Neuron (in vitro differentiated cells): ENCODE data around the gene CHMP5.

ENCODE experiments used
- H2AFZ ChIP-seq: one replicate; pipeline ENCODE4 v1.6.1; 2013; ENCODE audit warnings: low read depth, mild to moderate bottlenecking, inconsistent platforms, low read length, moderate library complexity
- H3K27me3 ChIP-seq: one replicate; pipeline ENCODE4 v1.6.1; 2013; ENCODE audit warnings: low read length; ENCODE audit not compliant: insufficient read depth
- H3K36me3 ChIP-seq: one replicate; pipeline ENCODE4 v1.6.1; 2013; ENCODE audit warnings: low read length; ENCODE audit not compliant: insufficient read depth
- H3K4me1 ChIP-seq: one replicate; pipeline ENCODE4 v1.6.1; 2013; ENCODE audit warnings: low read length; ENCODE audit not compliant: insufficient read depth
- H3K4me3 ChIP-seq: 2 replicates; pipeline ENCODE4 v1.5.1; 2013; ENCODE audit warnings: mild to moderate bottlenecking, low read length, moderate library complexity
- H3K9me3 ChIP-seq: one replicate; pipeline ENCODE4 v1.6.1; 2013; ENCODE audit warnings: low read length

CHMP5 gene

DNA sequence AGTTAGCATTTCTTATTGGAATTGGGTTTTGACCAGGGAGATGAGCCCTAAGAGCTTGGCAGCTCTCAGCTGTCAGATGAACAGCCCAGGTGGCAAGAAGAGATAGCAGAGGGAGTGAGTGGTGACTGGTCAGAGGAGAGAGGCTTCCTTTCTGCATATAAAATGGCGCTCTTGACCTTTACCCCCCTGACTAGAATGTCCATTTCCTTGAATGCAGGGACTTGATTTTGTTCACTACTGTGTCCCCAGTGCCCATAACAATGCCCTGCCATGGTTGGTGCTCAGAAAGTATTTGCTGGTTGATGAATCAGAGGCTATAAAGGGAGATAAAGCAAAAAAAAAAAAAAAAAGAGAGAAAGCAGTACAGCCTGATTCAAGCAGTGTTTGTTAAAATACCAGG, 7.2 kb downstream of the CHMP5 start:
- Histone ChIP-seq H3K9me3 (no peaks in the 10 kb centered on the region), H3K27me3 (no peaks in the 10 kb centered on the region), H3K4me3 (no peak overlapping the region), H3K36me3 (peaks cover 72% of the 10 kb centered on the region), H2AFZ (no peak overlapping the region), H3K4me1 (no peaks in the 10 kb centered on the region)

DNA sequence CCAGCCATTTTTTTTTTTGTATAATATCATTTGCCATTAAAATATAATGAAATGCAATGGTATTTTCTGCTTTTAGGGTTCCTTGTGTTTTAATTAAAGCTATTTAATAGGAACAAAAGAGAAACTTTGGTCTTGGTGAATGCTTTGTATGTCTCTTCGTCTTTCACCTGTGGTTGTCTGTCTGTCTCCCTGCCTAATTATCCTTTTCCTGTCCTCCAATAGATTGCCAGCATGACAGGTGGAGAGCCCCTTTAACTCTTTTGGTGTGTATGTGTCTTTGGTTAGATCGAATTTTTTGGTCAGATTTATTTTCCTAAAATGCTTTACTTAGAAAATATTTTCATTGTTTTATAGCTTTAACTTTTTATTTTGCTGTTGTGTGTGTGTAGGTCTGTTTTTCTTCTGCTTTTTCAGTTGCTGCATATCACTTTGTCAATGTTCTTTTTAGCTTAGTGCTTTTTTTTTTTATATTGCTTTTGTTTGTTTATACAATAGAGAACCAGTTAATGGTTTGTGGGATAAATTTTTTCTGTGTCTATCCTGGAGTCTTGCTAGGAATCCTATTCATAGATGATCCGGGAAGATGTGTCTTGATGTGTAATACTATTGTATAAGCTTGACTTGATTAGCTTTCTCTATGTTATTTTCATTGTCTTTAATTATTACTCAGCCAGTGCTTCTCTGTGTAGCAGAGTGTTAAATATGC, 8.6 kb downstream of the CHMP5 start:
- H3K27me3 ChIP-seq, result no peaks in the 10 kb centered on the region
- H2AFZ ChIP-seq, result no peak overlapping the region
- H3K36me3 ChIP-seq, result peaks cover 74% of the 10 kb centered on the region
- no peaks in the 10 kb centered on the region for H3K4me1 ChIP-seq
- H3K9me3 ChIP-seq, result no peaks in the 10 kb centered on the region
- H3K4me3 ChIP-seq, result no peak overlapping the region

DNA sequence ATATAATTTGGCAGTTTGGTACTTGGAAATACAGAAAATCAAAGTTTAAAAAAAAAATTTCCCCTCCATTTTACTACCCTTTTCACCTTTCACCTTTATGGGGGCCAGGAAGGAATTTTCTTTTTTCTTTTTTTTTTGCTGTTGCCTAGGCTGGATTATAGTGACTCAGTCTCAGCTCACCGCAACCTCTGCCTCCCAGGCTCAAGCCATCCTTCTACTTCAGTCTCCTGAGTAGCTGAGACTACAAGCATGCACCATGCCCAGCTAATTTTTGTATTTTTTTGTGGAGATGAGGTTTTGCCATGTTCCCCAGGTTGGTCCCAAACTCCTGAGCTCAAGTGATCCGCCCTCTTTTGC, 9.1 kb downstream of the CHMP5 start:
- Histone ChIP-seq H3K4me3 (no peak overlapping the region), H3K36me3 (peaks cover 77% of the 10 kb centered on the region), H3K9me3 (no peaks in the 10 kb centered on the region), H3K4me1 (no peaks in the 10 kb centered on the region), H2AFZ (no peak overlapping the region), H3K27me3 (no peaks in the 10 kb centered on the region)

DNA sequence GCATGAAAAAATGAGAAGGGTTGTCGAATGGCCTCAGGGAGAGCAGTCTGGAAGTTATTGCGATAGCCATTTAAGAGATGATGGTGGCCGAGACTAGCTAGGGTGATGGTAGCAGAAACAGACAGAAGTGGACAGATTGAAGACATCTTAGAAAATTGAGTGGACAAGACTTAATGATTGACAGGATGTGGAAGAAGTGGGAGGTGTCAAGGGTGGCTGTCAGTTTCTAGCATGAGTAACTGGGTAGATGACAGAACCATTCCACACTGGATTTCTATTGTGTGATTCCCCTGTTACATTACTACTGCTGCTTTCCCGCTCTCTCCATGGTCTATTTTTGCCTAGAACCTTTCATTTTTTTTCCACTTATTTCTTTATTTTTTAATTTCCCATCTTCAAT, 12.6 kb downstream of the CHMP5 start:
- H3K4me3 ChIP-seq, result no peak overlapping the region
- H3K27me3 ChIP-seq, result no peaks in the 10 kb centered on the region
- peaks cover 79% of the 10 kb centered on the region for H3K36me3 ChIP-seq
- H3K9me3 ChIP-seq, result no peaks in the 10 kb centered on the region
- H2AFZ ChIP-seq, result no peak overlapping the region
- no peaks in the 10 kb centered on the region for H3K4me1 ChIP-seq

DNA sequence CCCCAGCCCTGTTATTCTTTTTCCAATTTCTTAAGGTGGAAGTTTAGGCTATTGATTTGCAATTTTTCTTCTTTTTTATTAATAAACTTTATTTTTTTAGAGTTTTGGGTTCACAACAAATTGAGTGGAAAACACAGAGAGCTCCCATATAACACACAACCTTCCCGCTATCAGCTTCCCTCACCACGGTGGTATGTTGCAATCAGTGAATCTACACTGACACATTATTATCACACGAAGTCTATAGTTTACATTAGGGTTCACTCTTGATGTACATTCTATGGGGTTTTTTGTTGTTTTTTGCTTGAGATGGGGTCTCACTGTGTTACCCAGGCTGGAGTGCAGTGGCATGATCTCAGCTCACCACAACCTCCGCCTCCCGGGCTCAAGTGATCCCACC, 20.7 kb downstream of the CHMP5 start:
- no peak overlapping the region for H2AFZ ChIP-seq
- H3K4me3 ChIP-seq, result no peak overlapping the region
- peaks cover 4% of the 10 kb centered on the region for H3K4me1 ChIP-seq
- H3K36me3 ChIP-seq, result peaks cover 21% of the 10 kb centered on the region
- no peaks in the 10 kb centered on the region for H3K9me3 ChIP-seq
- H3K27me3 ChIP-seq, result no peaks in the 10 kb centered on the region

DNA sequence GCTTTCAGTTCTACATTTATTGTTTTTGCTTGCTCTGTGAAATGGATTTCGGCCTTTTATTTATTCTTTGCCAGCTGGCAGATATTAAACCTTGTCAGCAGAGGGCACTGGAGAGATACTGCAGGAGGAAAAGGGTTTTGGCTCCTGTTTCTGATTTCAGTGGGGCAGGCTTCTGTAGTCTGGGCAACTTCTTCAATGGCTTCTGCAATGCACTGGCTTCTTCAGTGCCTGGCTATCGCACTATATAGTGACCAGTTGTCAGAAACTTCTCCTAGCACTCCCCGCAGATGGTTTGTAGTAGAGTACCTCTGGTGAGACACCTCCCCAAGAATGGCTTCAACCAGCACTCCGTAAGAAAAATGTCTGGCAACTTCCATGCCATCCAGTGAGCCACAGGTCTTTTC, 22.2 kb downstream of the CHMP5 start:
- Histone ChIP-seq H3K4me3 (no peak overlapping the region), H3K36me3 (peaks cover 8% of the 10 kb centered on the region), H2AFZ (no peak overlapping the region), H3K9me3 (no peaks in the 10 kb centered on the region), H3K27me3 (no peaks in the 10 kb centered on the region), H3K4me1 (peaks cover 15% of the 10 kb centered on the region)

DNA sequence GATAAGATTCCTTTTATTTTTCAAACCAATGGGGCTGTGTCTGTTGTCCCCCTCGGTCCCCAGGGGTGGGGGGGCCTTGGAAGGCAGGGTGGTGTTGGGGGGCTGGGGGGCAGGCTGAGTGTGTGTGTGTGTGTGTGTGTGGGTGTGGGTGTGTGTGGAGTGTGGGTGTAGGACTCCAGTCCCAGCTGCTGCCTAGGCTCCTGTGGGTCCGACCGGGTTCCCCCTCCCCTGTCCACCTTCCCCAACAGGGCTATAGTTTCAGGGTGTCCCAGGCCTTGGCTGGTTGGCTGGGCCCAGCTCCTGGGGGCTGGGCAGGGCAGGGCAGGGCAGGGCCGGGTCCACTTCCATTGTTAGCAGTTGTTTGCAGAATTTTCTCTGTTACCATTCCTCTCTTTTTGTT, 23.4 kb downstream of the CHMP5 start:
- peaks cover 15% of the 10 kb centered on the region for H3K4me1 ChIP-seq
- H3K4me3 ChIP-seq, result no peak overlapping the region
- H3K9me3 ChIP-seq, result no peaks in the 10 kb centered on the region

DNA sequence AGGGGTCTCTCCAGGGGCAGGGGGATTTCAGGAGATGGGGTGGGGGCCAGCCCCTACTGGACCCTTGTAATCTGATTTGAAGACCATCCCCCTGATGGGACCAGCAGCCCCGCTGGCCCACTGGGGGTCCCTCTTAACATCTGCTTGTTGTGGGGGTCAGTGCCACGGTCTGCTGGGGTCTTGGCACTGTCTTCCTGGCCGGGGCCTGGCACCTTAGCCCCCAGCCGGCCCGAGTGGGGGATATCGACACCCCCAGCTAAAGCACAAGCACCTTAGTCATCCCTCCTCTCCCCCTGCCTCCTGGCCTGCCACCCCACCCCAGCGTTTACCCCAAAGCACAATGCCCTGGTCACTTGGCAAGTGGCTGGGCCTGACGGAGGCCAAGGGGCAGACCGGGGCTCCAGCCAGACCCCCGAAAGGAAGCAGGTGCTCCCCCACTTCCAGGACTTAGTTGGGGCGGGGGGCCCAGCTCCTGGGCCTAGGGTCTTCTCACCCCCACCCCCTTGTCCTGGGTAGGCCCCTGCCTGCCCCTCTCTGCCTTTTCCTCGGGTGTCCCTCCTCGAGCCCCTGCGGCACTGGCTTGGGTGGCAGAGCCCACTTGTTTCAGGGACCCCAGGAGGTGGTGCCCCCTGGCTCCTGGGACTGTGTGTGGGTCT, 24.1 kb downstream of the CHMP5 start:
- Histone ChIP-seq H3K9me3 (no peaks in the 10 kb centered on the region), H3K4me1 (peaks cover 15% of the 10 kb centered on the region), H3K4me3 (no peak overlapping the region), H3K27me3 (no peaks in the 10 kb centered on the region), H2AFZ (no peak overlapping the region), H3K36me3 (peaks cover 9% of the 10 kb centered on the region)

More for the DNA sequence above, 23.4 kb downstream of the CHMP5 start:
- H2AFZ ChIP-seq, result no peak overlapping the region
- H3K36me3 ChIP-seq, result peaks cover 2% of the 10 kb centered on the region
- no peaks in the 10 kb centered on the region for H3K27me3 ChIP-seq

DNA sequence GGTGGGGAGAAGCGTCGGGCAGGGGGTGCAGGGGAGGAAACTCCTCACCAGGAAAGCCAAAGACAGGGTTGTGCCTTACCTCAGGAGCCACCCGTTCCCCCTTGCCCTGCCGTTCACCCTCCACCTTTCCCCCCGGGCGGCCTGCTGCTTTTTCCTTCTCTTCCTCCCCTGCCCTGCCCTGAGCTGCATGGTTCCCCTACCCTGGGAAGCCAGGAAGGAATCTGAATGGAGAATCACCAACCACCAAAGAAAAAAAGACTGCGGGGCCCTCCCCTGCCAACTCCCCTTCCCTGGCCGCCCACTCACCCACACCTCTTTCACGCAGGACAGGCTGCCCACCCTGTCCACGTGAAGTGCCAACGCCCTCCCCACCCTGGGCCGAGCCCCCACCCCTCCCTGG, 24.6 kb downstream of the CHMP5 start:
- H3K4me1 ChIP-seq, result peaks cover 15% of the 10 kb centered on the region
- no peak overlapping the region for H2AFZ ChIP-seq
- H3K36me3 ChIP-seq, result peaks cover 14% of the 10 kb centered on the region
- H3K27me3 ChIP-seq, result no peaks in the 10 kb centered on the region
- no peaks in the 10 kb centered on the region for H3K9me3 ChIP-seq
- H3K4me3 ChIP-seq, result peak overlapping the region; percentile 82

DNA sequence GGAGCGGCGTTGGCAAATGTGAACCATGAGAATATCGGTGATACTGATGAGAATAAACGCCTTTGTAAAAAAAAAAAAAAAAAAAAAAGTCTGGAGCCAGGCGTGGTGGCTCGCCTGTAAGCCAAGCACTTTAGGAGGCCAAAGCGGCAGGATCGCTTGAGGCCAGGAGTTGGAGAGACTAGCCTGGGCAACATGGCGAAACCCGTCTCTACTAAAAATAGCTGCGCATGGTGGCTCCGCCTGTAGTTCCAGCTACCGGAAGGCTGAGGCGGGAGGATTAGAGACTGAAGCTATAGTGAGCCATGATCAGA, 25.0 kb downstream of the CHMP5 start:
- peaks cover 18% of the 10 kb centered on the region for H3K36me3 ChIP-seq

DNA sequence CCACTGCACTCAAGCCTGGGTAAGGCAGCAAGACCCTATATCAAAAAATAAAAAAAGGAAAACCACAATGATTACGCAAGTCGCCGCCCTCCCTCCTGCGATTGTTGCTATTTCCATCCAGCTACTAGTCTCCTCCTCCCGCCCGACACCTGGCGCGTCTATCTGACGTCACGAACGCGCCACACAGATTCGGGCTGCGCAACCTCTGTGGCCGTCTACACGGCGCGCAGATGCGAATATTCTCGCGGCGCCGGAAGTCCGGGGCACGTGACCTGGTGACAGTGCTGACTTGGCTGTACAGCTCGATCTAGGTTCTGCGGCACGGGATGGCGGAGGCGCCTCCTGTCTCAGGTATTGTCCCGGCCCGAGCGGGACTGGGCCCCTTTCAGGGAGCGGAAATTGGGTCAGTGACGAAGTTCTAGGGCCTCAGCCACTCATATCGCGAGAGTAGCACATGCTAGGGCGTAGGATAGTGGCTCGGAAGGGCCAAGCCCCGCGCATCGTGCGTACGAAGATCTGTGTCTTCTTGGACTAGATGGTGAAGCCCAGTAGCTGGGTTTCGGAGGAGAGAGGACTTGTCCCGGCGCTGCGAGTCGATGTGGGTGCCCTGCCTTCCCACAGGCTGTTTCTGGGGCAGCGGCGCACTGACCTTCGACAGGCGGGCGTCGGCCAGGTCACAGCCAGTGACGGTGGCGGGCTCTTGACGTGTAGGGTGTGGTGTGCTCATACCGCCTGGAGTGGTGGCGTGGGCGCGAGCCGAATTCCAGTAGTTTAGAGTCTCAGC, 25.6 kb downstream of the CHMP5 start, which contains the start of gene NFX1:
TSS of gene NFX1 (plus strand) at position 270 of the 784 bp plus-strand sequence. CDS start at position 327, 57 bp downstream.
- Histone ChIP-seq H3K27me3 (no peaks in the 10 kb centered on the region), H2AFZ (peak within 1 kb of the TSS; percentile 78), H3K4me1 (peaks cover 15% of the 10 kb centered on the region), H3K36me3 (peaks cover 23% of the 10 kb centered on the region), H3K9me3 (no peaks in the 10 kb centered on the region), H3K4me3 (peak within 1 kb of the TSS; percentile 82)

More for the DNA sequence above, 25.0 kb downstream of the CHMP5 start:
- Histone ChIP-seq H3K27me3 (no peaks in the 10 kb centered on the region), H2AFZ (no peak overlapping the region), H3K9me3 (no peaks in the 10 kb centered on the region), H3K4me1 (peaks cover 15% of the 10 kb centered on the region), H3K4me3 (peak overlapping the region; percentile 82)

DNA sequence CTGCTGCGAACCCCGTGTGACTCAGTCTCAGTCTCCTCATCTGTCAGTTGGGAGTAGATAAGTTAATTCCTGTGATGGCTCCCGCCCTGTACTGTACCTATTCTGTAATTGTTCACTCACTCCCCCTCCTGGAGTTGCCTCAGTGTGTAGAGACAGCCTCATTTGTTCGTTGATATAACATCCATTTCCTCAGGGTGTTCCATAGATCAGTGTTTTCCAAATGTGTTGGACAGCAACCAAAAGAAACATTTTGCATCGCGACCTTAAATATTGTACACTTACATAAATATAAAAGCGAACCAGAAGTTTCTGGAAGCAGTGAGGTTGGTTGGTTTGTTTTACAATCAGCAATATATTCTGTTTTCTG, 26.2 kb downstream of the CHMP5 start:
- no peaks in the 10 kb centered on the region for H3K27me3 ChIP-seq

DNA sequence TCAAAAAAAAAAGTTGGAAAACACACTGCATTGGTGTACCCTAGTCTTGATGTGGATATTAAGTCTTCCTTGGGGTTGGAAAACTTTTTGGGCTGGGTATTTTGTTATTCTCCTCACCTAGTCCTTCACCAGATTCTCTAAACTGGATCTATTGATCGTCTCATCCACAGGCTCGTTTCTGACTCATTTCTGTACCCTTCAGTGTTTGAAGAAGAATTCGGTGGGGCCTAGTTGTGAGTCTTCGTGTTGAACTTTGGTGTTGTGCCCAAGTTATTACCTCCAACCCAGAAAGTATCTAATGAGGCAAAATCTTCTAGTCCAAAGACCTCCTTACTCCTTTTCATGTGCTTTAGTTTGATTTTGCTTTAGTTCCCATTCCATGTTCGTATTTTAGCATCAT, 27.1 kb downstream of the CHMP5 start:
- H3K4me1 ChIP-seq, result peaks cover 15% of the 10 kb centered on the region
- no peak overlapping the region for H3K4me3 ChIP-seq
- no peaks in the 10 kb centered on the region for H3K27me3 ChIP-seq
- no peak overlapping the region for H2AFZ ChIP-seq
- no peaks in the 10 kb centered on the region for H3K9me3 ChIP-seq
- peaks cover 36% of the 10 kb centered on the region for H3K36me3 ChIP-seq

More for the DNA sequence above, 26.2 kb downstream of the CHMP5 start:
- Histone ChIP-seq H3K4me1 (peaks cover 15% of the 10 kb centered on the region), H3K36me3 (peaks cover 28% of the 10 kb centered on the region), H3K4me3 (peak overlapping the region; percentile 82), H3K9me3 (no peaks in the 10 kb centered on the region), H2AFZ (peak overlapping the region; percentile 78)
